ENCODE results near the gene TFEB.

GRCh38 chr6:41713650-41714291, 21.6 kb downstream of the TFEB start:
- TF ChIP-seq, protein P1, sequence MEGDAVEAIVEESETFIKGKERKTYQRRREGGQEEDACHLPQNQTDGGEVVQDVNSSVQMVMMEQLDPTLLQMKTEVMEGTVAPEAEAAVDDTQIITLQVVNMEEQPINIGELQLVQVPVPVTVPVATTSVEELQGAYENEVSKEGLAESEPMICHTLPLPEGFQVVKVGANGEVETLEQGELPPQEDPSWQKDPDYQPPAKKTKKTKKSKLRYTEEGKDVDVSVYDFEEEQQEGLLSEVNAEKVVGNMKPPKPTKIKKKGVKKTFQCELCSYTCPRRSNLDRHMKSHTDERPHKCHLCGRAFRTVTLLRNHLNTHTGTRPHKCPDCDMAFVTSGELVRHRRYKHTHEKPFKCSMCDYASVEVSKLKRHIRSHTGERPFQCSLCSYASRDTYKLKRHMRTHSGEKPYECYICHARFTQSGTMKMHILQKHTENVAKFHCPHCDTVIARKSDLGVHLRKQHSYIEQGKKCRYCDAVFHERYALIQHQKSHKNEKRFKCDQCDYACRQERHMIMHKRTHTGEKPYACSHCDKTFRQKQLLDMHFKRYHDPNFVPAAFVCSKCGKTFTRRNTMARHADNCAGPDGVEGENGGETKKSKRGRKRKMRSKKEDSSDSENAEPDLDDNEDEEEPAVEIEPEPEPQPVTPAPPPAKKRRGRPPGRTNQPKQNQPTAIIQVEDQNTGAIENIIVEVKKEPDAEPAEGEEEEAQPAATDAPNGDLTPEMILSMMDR (IDR thresholded peaks at IDR 0.05) = no peak
- no peak for TF ChIP-seq POLR2A (IDR thresholded peaks at IDR 0.05)

Data from thyroid gland (tissue), 4 donors.